HepG2 (cell line): ENCODE results near the gene CKS1B. TPM values are rescaled to one million over a fixed set of nuclear protein-coding genes. Genes with fewer than 3 reads are reported as not detected.

Experiments
- CENPT ChIP-seq: sonication (generic); formaldehyde crosslinking; IDR thresholded peaks from 2 replicates; pipeline ENCODE4 v1.8.0; 2022; ENCODE audit warnings: low read depth, mild to moderate bottlenecking, moderate library complexity, missing genetic modification reagents
- CHD4 ChIP-seq: fragments of 200-600 bp; sonication (generic); IDR thresholded peaks from 2 replicates; pipeline ENCODE4 v1.7.0; 2017; ENCODE audit warnings: mild to moderate bottlenecking, low read length, borderline replicate concordance
- GABPB1 ChIP-seq: IDR thresholded peaks from 2 replicates; pipeline ENCODE4 v1.6.1; 2016; ENCODE audit warnings: mild to moderate bottlenecking, missing genetic modification reagents, moderate library complexity, missing compliant biosample characterization
- IKZF1 ChIP-seq: fragments of 450-650 bp; IDR thresholded peaks from 2 replicates; pipeline ENCODE4 v1.7.1; 2016
- ISX ChIP-seq: sonication (generic); formaldehyde crosslinking; conservative IDR thresholded peaks from 2 replicates; pipeline ENCODE4 v1.5.0; 2020; ENCODE audit warnings: missing genetic modification reagents
- PRDM15 ChIP-seq: sonication (generic); formaldehyde crosslinking; IDR thresholded peaks from 2 replicates; pipeline ENCODE4 v1.4.0; 2020; ENCODE audit warnings: missing genetic modification reagents
- TBL1XR1 ChIP-seq: fragments of 150-350 bp; IDR thresholded peaks from 2 replicates; pipeline ENCODE4 v1.6.1; 2014; ENCODE audit warnings: borderline replicate concordance, low read length; ENCODE audit not compliant: partially characterized antibody
- TRIM24 ChIP-seq: sonication (generic); formaldehyde crosslinking; IDR thresholded peaks from 2 replicates; pipeline ENCODE4 v1.8.0; 2022; ENCODE audit warnings: mild to moderate bottlenecking, missing genetic modification reagents
- WIZ ChIP-seq: sonication (generic); formaldehyde crosslinking; IDR thresholded peaks from 2 replicates; pipeline ENCODE4 v1.5.1; 2020; ENCODE audit warnings: mild to moderate bottlenecking, missing genetic modification reagents
- ZBED4 ChIP-seq: sonication (generic); formaldehyde crosslinking; IDR thresholded peaks from 2 replicates; pipeline ENCODE4 v1.4.0; 2020; ENCODE audit warnings: missing genetic modification reagents, borderline replicate concordance
- ZBTB3 ChIP-seq: sonication (generic); formaldehyde crosslinking; IDR thresholded peaks from 2 replicates; pipeline ENCODE4 v1.4.0; 2020; ENCODE audit warnings: low read depth, mild to moderate bottlenecking, moderate library complexity, missing genetic modification reagents, borderline replicate concordance
- ZKSCAN1 ChIP-seq: fragments of 150-350 bp; IDR thresholded peaks from 2 replicates; pipeline ENCODE4 v1.6.1; 2014; ENCODE audit warnings: low read length
- ZNF292 ChIP-seq: sonication (generic); formaldehyde crosslinking; IDR thresholded peaks from 2 replicates; pipeline ENCODE4 v1.8.1; 2022; ENCODE audit warnings: mild to moderate bottlenecking, low read depth, missing genetic modification reagents, borderline replicate concordance
- ZNF709 ChIP-seq: sonication (generic); formaldehyde crosslinking; IDR thresholded peaks from 2 replicates; pipeline ENCODE4 v1.5.0; 2020; ENCODE audit warnings: mild to moderate bottlenecking, missing genetic modification reagents
- ZNF761 ChIP-seq: sonication (generic); formaldehyde crosslinking; conservative IDR thresholded peaks from 2 replicates; pipeline ENCODE4 v1.4.0; 2020; ENCODE audit warnings: mild to moderate bottlenecking, missing genetic modification reagents
- polyA plus RNA-seq, 8 experiments: library from polyadenylated mRNA; depleted of rRNA in 3 of 8; stranded (reverse) in 7 of 8; unstranded in 1 of 8; fragments of >200 nt; fragmentation: Illumina TruSeq in 4 of 8; extraction: Trizol in 4 of 8; gene quantifications; 2 replicates each; pipeline versions ENCODE4 v1.2.1 to v1.2.3, GENCODE V29; 2011 to 2016; ENCODE audit warnings: low read depth in 4 of 8, missing spikeins in 1 of 8, mixed read lengths in 1 of 8; ENCODE audit not compliant: insufficient read depth in 1 of 8
- total RNA-seq, 5 experiments: library from RNA; depleted of rRNA; stranded (reverse); fragments of >200 nt; fragmentation: Illumina TruSeq; extraction: Trizol; gene quantifications; 2 replicates each; pipeline ENCODE4 v1.2.3, GENCODE V29; 2016; ENCODE audit warnings: low read depth in 1 of 5
- TF ChIP-seq, protein P1 (sequence below): sonication (generic); formaldehyde crosslinking; IDR thresholded peaks from 2 replicates; pipeline ENCODE4; 2020; ENCODE audit warnings: missing genetic modification reagents, mild to moderate bottlenecking, borderline replicate concordance
- TF ChIP-seq, protein P2 (sequence below): sonication (generic); formaldehyde crosslinking; conservative IDR thresholded peaks from 2 replicates; pipeline ENCODE4 v1.4.0; 2020; ENCODE audit warnings: missing genetic modification reagents

The CKS1B gene
- total and polyA plus RNA-seq, 2 of the 13 experiments (the other 11 are each of a cell fraction or from before 2014, with no cell fraction given): 217 to 222 TPM

DNA sequence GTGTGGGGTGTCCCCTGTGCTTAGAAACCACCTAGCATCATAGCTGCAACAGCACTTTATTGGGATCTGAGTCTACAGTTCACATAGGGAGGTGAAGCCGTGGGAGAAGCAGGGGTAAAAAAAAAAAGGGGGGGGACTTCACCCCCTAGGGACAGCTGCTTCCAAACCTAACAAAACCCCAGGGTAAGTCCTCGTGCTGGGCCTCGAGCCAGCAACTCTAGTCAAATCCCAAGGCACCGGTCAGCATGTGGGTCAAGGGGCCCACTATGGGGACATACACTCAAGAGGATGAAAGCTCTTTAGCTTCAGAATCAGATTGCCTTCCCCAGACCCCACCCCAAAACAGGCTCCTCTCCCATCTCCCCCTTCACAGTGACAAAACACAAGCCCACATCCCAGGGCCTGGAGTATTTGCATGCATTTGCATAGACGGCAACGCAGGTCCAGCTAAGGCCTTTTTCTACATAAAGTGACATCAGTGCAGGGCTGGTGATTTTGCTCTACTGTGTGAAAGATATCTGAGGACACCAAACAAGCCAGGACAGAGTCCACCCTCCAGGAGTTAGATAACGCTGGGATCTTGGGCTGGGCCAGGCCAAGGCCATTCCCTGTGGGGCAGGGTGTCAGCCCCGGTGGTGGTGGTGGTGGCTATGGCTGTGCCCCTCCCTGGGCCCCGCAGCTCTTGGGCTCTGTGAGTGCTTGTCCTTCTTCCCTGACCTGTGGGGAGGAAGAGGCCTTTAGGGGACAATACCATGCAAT is 29.9 kb upstream of the CKS1B start (continued):
- TF ChIP-seq, protein P1, sequence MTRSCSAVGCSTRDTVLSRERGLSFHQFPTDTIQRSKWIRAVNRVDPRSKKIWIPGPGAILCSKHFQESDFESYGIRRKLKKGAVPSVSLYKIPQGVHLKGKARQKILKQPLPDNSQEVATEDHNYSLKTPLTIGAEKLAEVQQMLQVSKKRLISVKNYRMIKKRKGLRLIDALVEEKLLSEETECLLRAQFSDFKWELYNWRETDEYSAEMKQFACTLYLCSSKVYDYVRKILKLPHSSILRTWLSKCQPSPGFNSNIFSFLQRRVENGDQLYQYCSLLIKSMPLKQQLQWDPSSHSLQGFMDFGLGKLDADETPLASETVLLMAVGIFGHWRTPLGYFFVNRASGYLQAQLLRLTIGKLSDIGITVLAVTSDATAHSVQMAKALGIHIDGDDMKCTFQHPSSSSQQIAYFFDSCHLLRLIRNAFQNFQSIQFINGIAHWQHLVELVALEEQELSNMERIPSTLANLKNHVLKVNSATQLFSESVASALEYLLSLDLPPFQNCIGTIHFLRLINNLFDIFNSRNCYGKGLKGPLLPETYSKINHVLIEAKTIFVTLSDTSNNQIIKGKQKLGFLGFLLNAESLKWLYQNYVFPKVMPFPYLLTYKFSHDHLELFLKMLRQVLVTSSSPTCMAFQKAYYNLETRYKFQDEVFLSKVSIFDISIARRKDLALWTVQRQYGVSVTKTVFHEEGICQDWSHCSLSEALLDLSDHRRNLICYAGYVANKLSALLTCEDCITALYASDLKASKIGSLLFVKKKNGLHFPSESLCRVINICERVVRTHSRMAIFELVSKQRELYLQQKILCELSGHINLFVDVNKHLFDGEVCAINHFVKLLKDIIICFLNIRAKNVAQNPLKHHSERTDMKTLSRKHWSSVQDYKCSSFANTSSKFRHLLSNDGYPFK: 0 out of 2 replicates have a peak, but pooled peaks have one; percentile 12
- TF ChIP-seq, protein P2, sequence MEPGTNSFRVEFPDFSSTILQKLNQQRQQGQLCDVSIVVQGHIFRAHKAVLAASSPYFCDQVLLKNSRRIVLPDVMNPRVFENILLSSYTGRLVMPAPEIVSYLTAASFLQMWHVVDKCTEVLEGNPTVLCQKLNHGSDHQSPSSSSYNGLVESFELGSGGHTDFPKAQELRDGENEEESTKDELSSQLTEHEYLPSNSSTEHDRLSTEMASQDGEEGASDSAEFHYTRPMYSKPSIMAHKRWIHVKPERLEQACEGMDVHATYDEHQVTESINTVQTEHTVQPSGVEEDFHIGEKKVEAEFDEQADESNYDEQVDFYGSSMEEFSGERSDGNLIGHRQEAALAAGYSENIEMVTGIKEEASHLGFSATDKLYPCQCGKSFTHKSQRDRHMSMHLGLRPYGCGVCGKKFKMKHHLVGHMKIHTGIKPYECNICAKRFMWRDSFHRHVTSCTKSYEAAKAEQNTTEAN (CRISPR knock-in tag): no peak
- TF ChIP-seq WIZ (CRISPR knock-in tag) (no peak), ZNF709 (CRISPR knock-in tag) (no peak), ZNF761 (CRISPR knock-in tag) (no peak), ZNF292 (CRISPR knock-in tag) (peak; percentile 86), TRIM24 (no peak; the same call in 1 of the 2 replicates), CENPT (CRISPR knock-in tag) (no peak), PRDM15 (CRISPR knock-in tag) (peak; percentile 93), ZBTB3 (CRISPR knock-in tag) (no peak), ZBED4 (CRISPR knock-in tag) (peak; percentile 95; the same call in 1 of the 2 replicates), IKZF1 (no peak), TBL1XR1 (no peak), ZKSCAN1 (no peak), GABPB1 (peak; percentile 40; the same call in 1 of the 2 replicates), CHD4 (no peak), ISX (CRISPR knock-in tag) (no peak)
